ENCODE results near the gene DCDC2B.

DCDC2B gene

GRCh38 chr1:32231843-32232432 is 23.0 kb downstream of the DCDC2B start:
- Histone ChIP-seq H2AFZ (ENCODE audit: low read length) (no peak overlapping the region), H4K8ac (ENCODE audit: low read depth, low read length) (no peak overlapping the region), H2AK5ac (ENCODE audit: low read depth, low read length) (no peak overlapping the region), H3K27me3 (ENCODE audit: control insufficient read depth in 3 of 3, insufficient read depth in 3 of 3, low read depth in 1 of 3, low read length in 3 of 3) (no peaks in the 10 kb centered on the region), H3K4me1 (ENCODE audit: control insufficient read depth in 2 of 2, insufficient read depth in 1 of 2, low read depth in 1 of 2, low read length in 2 of 2) (peaks cover 0 to 2% of the 10 kb centered on the region in 2 donors), H3K4ac (ENCODE audit: low read length) (no peak overlapping the region), H3K9ac (ENCODE audit: low read depth, low read length, poor library complexity) (no peak overlapping the region), H3K4me3 (ENCODE audit: low read length in 2 of 2) (no peak overlapping the region), H2BK12ac (ENCODE audit: low read length) (no peak overlapping the region), H3K4me2 (ENCODE audit: insufficient read depth, low read length, poor library complexity, severe bottlenecking) (no peak overlapping the region), H3K36me3 (replicated peaks in 1 of 2; ENCODE audit: control insufficient read depth in 2 of 2, insufficient read depth in 2 of 2, low read length in 2 of 2) (peaks cover 36 to 55% of the 10 kb centered on the region in 2 donors), H2BK5ac (ENCODE audit: low read length) (peak overlapping the region; percentile 10), H2BK15ac (ENCODE audit: low read length) (no peak overlapping the region), H3K27ac (replicated peaks; ENCODE audit: low read length) (no peak overlapping the region), H4K91ac (ENCODE audit: low read depth, low read length, poor library complexity) (no peak overlapping the region), H2BK120ac (ENCODE audit: low read depth, low read length) (no peak overlapping the region), H3K18ac (ENCODE audit: low read length) (no peak overlapping the region), H3K9me3 (replicated peaks in 1 of 2; ENCODE audit: control insufficient read depth in 2 of 2, insufficient read depth in 1 of 2, low read depth in 1 of 2, low read length in 2 of 2) (no peaks in the 10 kb centered on the region), H3K79me1 (ENCODE audit: low read depth, low read length) (peaks cover 5% of the 10 kb centered on the region), H3K14ac (ENCODE audit: low read length) (no peak overlapping the region), H3K23ac (ENCODE audit: low read depth, low read length, poor library complexity) (no peak overlapping the region)
- DNase-seq (ENCODE audit: low spot score), result no peak
- WGBS, 2 donors (ENCODE audit: extremely low coverage in 2 of 2, insufficient read length in 2 of 2, insufficient replicate concordance in 1 of 2), result no CpG with 5 or more reads among the region's 5 CpGs

GRCh38 chr1:32232558-32233304 is 23.8 kb downstream of the DCDC2B start:
- Histone ChIP-seq H3K18ac (ENCODE audit: low read length) (no peak overlapping the region), H2BK12ac (ENCODE audit: low read length) (no peak overlapping the region), H3K27me3 (ENCODE audit: control insufficient read depth in 3 of 3, insufficient read depth in 3 of 3, low read depth in 1 of 3, low read length in 3 of 3) (no peaks in the 10 kb centered on the region), H3K9ac (ENCODE audit: low read depth, low read length, poor library complexity) (no peak overlapping the region), H2AFZ (ENCODE audit: low read length) (no peak overlapping the region), H3K4me3 (ENCODE audit: low read length in 2 of 2) (no peak overlapping the region), H3K27ac (replicated peaks; ENCODE audit: low read length) (no peak overlapping the region), H3K4me1 (ENCODE audit: control insufficient read depth in 2 of 2, insufficient read depth in 1 of 2, low read depth in 1 of 2, low read length in 2 of 2) (peaks cover 0 to 2% of the 10 kb centered on the region in 2 donors), H3K4ac (ENCODE audit: low read length) (no peak overlapping the region), H3K9me3 (replicated peaks in 1 of 2; ENCODE audit: control insufficient read depth in 2 of 2, insufficient read depth in 1 of 2, low read depth in 1 of 2, low read length in 2 of 2) (no peaks in the 10 kb centered on the region), H3K4me2 (ENCODE audit: insufficient read depth, low read length, poor library complexity, severe bottlenecking) (no peak overlapping the region), H3K36me3 (replicated peaks in 1 of 2; ENCODE audit: control insufficient read depth in 2 of 2, insufficient read depth in 2 of 2, low read length in 2 of 2) (peaks cover 33 to 47% of the 10 kb centered on the region in 2 donors), H2BK120ac (ENCODE audit: low read depth, low read length) (no peak overlapping the region), H3K23ac (ENCODE audit: low read depth, low read length, poor library complexity) (no peak overlapping the region), H4K91ac (ENCODE audit: low read depth, low read length, poor library complexity) (no peak overlapping the region), H2BK5ac (ENCODE audit: low read length) (peak overlapping the region; percentile 10), H2BK15ac (ENCODE audit: low read length) (no peak overlapping the region), H4K8ac (ENCODE audit: low read depth, low read length) (no peak overlapping the region), H3K14ac (ENCODE audit: low read length) (no peak overlapping the region), H3K79me1 (ENCODE audit: low read depth, low read length) (peaks cover 5% of the 10 kb centered on the region), H2AK5ac (ENCODE audit: low read depth, low read length) (no peak overlapping the region)
- no CpG with 5 or more reads among the region's 8 CpGs for WGBS, 2 donors (ENCODE audit: extremely low coverage in 2 of 2, insufficient read length in 2 of 2, insufficient replicate concordance in 1 of 2)
- DNase-seq (ENCODE audit: low spot score), result no peak

GRCh38 chr1:32234792-32235191 is 25.9 kb downstream of the DCDC2B start:
- Histone ChIP-seq H2AK5ac (ENCODE audit: low read depth, low read length) (no peak overlapping the region), H3K9ac (ENCODE audit: low read depth, low read length, poor library complexity) (no peak overlapping the region), H2BK5ac (ENCODE audit: low read length) (peak overlapping the region; percentile 24), H3K36me3 (replicated peaks in 1 of 2; ENCODE audit: control insufficient read depth in 2 of 2, insufficient read depth in 2 of 2, low read length in 2 of 2) (peaks cover 19 to 29% of the 10 kb centered on the region in 2 donors), H2AFZ (ENCODE audit: low read length) (no peak overlapping the region), H3K18ac (ENCODE audit: low read length) (no peak overlapping the region), H2BK15ac (ENCODE audit: low read length) (no peak overlapping the region), H4K91ac (ENCODE audit: low read depth, low read length, poor library complexity) (no peak overlapping the region), H3K14ac (ENCODE audit: low read length) (no peak overlapping the region), H2BK120ac (ENCODE audit: low read depth, low read length) (no peak overlapping the region), H3K27me3 (ENCODE audit: control insufficient read depth in 3 of 3, insufficient read depth in 3 of 3, low read depth in 1 of 3, low read length in 3 of 3) (no peaks in the 10 kb centered on the region), H2BK12ac (ENCODE audit: low read length) (no peak overlapping the region), H3K23ac (ENCODE audit: low read depth, low read length, poor library complexity) (no peak overlapping the region), H3K4ac (ENCODE audit: low read length) (no peak overlapping the region), H3K27ac (replicated peaks; ENCODE audit: low read length) (no peak overlapping the region), H3K4me3 (ENCODE audit: low read length in 2 of 2) (no peak overlapping the region), H3K79me1 (ENCODE audit: low read depth, low read length) (peaks cover 5% of the 10 kb centered on the region), H3K4me2 (ENCODE audit: insufficient read depth, low read length, poor library complexity, severe bottlenecking) (no peak overlapping the region), H4K8ac (ENCODE audit: low read depth, low read length) (no peak overlapping the region), H3K4me1 (ENCODE audit: control insufficient read depth in 2 of 2, insufficient read depth in 1 of 2, low read depth in 1 of 2, low read length in 2 of 2) (peaks cover 0 to 4% of the 10 kb centered on the region in 2 donors), H3K9me3 (replicated peaks in 1 of 2; ENCODE audit: control insufficient read depth in 2 of 2, insufficient read depth in 1 of 2, low read depth in 1 of 2, low read length in 2 of 2) (no peaks in the 10 kb centered on the region)
- DNase-seq (ENCODE audit: low spot score), result no peak
- WGBS, 2 donors (ENCODE audit: extremely low coverage in 2 of 2, insufficient read length in 2 of 2, insufficient replicate concordance in 1 of 2), result no CpG with 5 or more reads among the region's 7 CpGs

- H3K4ac ChIP-seq (ENCODE audit: low read length), result no peak overlapping the region
- H3K14ac ChIP-seq (ENCODE audit: low read length), result peak overlapping the region; percentile 100
- peak overlapping the region; percentile 85 for H3K23ac ChIP-seq (ENCODE audit: low read depth, low read length, poor library complexity)
- peaks cover 3 to 7% of the 10 kb centered on the region in 2 donors for H3K4me1 ChIP-seq (ENCODE audit: control insufficient read depth in 2 of 2, insufficient read depth in 1 of 2, low read depth in 1 of 2, low read length in 2 of 2)
- H3K4me2 ChIP-seq (ENCODE audit: insufficient read depth, low read length, poor library complexity, severe bottlenecking), result peak overlapping the region; percentile 99
- no peak overlapping the region for H2AFZ ChIP-seq (ENCODE audit: low read length)
- H3K36me3 ChIP-seq (replicated peaks in 1 of 2; ENCODE audit: control insufficient read depth in 2 of 2, insufficient read depth in 2 of 2, low read length in 2 of 2), result peaks cover 0 to 8% of the 10 kb centered on the region in 2 donors
- no peak overlapping the region for H4K91ac ChIP-seq (ENCODE audit: low read depth, low read length, poor library complexity)
- no peaks in the 10 kb centered on the region for H3K27me3 ChIP-seq (ENCODE audit: control insufficient read depth in 3 of 3, insufficient read depth in 3 of 3, low read depth in 1 of 3, low read length in 3 of 3)
- peak overlapping the region; percentile 97 for H3K9ac ChIP-seq (ENCODE audit: low read depth, low read length, poor library complexity)
- no peak for DNase-seq (ENCODE audit: low spot score)
- peak overlapping the region; percentile 99 for H2BK15ac ChIP-seq (ENCODE audit: low read length)
- no peak overlapping the region for H4K8ac ChIP-seq (ENCODE audit: low read depth, low read length)
- H2BK5ac ChIP-seq (ENCODE audit: low read length), result peak overlapping the region; percentile 93
- H3K4me3 ChIP-seq (ENCODE audit: low read length in 2 of 2), result peak overlapping the region in 1 of 2 donors; percentile 92
- H2BK120ac ChIP-seq (ENCODE audit: low read depth, low read length), result peak overlapping the region; percentile 91
- H2BK12ac ChIP-seq (ENCODE audit: low read length), result peak overlapping the region; percentile 84
- H2AK5ac ChIP-seq (ENCODE audit: low read depth, low read length), result peak overlapping the region; percentile 75
- no peaks in the 10 kb centered on the region for H3K9me3 ChIP-seq (replicated peaks in 1 of 2; ENCODE audit: control insufficient read depth in 2 of 2, insufficient read depth in 1 of 2, low read depth in 1 of 2, low read length in 2 of 2)
- H3K18ac ChIP-seq (ENCODE audit: low read length), result peak overlapping the region; percentile 99
- H3K79me1 ChIP-seq (ENCODE audit: low read depth, low read length), result peaks cover 6% of the 10 kb centered on the region
- WGBS, 2 donors (ENCODE audit: extremely low coverage in 2 of 2, insufficient read length in 2 of 2, insufficient replicate concordance in 1 of 2), result no CpG with 5 or more reads among the region's 4 CpGs
- H3K27ac ChIP-seq (replicated peaks; ENCODE audit: low read length), result peak overlapping the region; percentile 92
Measured at GRCh38 chr1:32239337-32239736, 30.4 kb downstream of the DCDC2B start.

All from neuronal stem cell (in vitro differentiated cells).